ENCODE results near the gene FZD2.
"Not testable (repeated sequence)": the region's sequence is repeated elsewhere in the genome, so short reads cannot be mapped to it uniquely, and the experiment has no call there.

Gene FZD2

DNA sequence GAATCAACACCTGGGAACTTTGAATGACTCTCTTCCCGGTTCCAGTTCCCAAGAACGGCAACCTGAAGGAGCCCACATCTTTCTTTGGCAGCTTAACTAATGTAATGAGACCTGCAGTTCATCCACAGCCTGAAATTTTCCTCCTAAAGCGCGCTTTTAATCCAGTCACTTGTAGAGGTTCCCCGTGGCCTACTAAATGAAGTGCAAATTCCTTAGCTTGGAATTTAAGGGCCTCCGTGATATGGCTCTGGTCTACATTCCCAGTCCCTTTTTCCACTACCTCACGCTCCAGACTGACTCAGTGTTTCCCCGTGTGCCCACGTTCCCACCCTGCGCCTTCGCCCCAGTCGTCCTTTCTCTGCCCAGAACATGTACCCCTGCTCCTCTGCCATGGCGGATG is 27.2 kb downstream of the FZD2 start:
- Histone ChIP-seq H3K4me3 (ENCODE audit: low read depth, low read length) (no peak overlapping the region), H3K79me2 (no peaks in the 10 kb centered on the region), H2AFZ (no peak overlapping the region), H3K4me2 (ENCODE audit: low read length) (no peak overlapping the region), H3K36me3 (ENCODE audit: control insufficient read depth, insufficient read depth, low read length) (no peaks in the 10 kb centered on the region), H3K27me3 (ENCODE audit: control insufficient read depth, insufficient read depth, low read length) (no peaks in the 10 kb centered on the region), H3K4me1 (no peaks in the 10 kb centered on the region), H3K27ac (no peak overlapping the region), H3K9me3 (ENCODE audit: control insufficient read depth, low read length) (no peaks in the 10 kb centered on the region), H3K9ac (no peak overlapping the region)
- no peak for TF ChIP-seq CTCF (IDR thresholded peaks at IDR 0.05)

GRCh38 chr17:44585315-44585714 is 28.0 kb downstream of the FZD2 start:
- H3K79me2 ChIP-seq: no peaks in the 10 kb centered on the region
- no peak overlapping the region for H3K27ac ChIP-seq
- H3K27me3 ChIP-seq (ENCODE audit: control insufficient read depth, insufficient read depth, low read length): no peaks in the 10 kb centered on the region
- no peaks in the 10 kb centered on the region for H3K9me3 ChIP-seq (ENCODE audit: control insufficient read depth, low read length)
- no peak for TF ChIP-seq CTCF (IDR thresholded peaks at IDR 0.05)
- H2AFZ ChIP-seq: no peak overlapping the region
- H3K36me3 ChIP-seq (ENCODE audit: control insufficient read depth, insufficient read depth, low read length): no peaks in the 10 kb centered on the region
- H3K4me1 ChIP-seq: no peaks in the 10 kb centered on the region
- H3K9ac ChIP-seq: no peak overlapping the region
- H3K4me2 ChIP-seq (ENCODE audit: low read length): no peak overlapping the region
- H3K4me3 ChIP-seq (ENCODE audit: low read depth, low read length): no peak overlapping the region

- no peak for TF ChIP-seq CTCF (IDR thresholded peaks at IDR 0.05)
- Histone ChIP-seq H3K36me3 (ENCODE audit: control insufficient read depth, insufficient read depth, low read length) (no peaks in the 10 kb centered on the region), H3K79me2 (no peaks in the 10 kb centered on the region), H3K9me3 (ENCODE audit: control insufficient read depth, low read length) (no peaks in the 10 kb centered on the region), H3K4me1 (no peaks in the 10 kb centered on the region), H3K27me3 (ENCODE audit: control insufficient read depth, insufficient read depth, low read length) (no peaks in the 10 kb centered on the region), H3K4me3 (ENCODE audit: low read depth, low read length) (no peak overlapping the region), H2AFZ (peak overlapping the region; percentile 10), H3K27ac (no peak overlapping the region), H3K9ac (no peak overlapping the region), H3K4me2 (ENCODE audit: low read length) (no peak overlapping the region)
Measured at GRCh38 chr17:44587339-44587738, 30.1 kb downstream of the FZD2 start.

DNA sequence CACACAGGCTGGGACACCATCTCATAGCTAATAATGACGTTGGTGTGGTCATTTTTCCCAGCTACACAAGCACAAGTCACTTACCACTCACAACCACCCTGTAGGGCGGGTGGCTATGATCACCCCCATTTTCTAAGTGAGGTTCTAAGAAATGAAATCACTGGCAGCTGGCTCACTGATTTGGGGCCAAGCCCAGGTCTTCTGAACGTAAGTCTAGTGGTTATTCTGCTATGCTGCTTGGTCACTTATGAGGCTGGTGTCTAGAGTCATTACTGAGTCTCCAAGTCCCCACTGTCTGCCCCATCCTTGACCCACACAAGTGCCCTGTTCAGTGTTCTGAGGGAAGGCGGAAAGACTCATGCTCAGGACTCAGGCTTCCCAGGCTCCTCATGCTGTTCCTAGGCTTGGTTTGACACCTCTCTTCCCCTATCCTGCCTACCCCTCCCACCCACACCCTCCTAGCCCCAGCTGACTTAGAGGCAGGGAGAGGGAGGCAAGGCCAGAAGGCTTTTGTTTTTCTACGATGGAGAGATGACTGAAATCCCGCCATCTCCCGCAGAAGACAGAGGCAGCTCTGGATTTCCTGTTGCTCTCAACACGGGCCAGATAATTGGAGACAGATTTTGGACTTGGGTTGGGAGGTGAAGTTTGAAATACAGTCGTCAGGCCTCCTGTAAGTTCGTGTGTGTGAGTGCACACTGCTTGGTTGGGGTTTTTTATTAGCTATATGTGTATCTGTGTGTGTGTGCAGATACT is 32.2 kb downstream of the FZD2 start:
- Histone ChIP-seq H3K4me3 (ENCODE audit: low read depth, low read length) (no peak overlapping the region), H3K9ac (no peak overlapping the region), H3K27me3 (ENCODE audit: control insufficient read depth, insufficient read depth, low read length) (no peaks in the 10 kb centered on the region), H2AFZ (no peak overlapping the region), H3K36me3 (ENCODE audit: control insufficient read depth, insufficient read depth, low read length) (no peaks in the 10 kb centered on the region), H3K9me3 (ENCODE audit: control insufficient read depth, low read length) (no peaks in the 10 kb centered on the region), H3K79me2 (no peaks in the 10 kb centered on the region), H3K4me1 (no peaks in the 10 kb centered on the region), H3K4me2 (ENCODE audit: low read length) (no peak overlapping the region), H3K27ac (no peak overlapping the region)
- TF ChIP-seq CTCF (IDR thresholded peaks at IDR 0.05): no peak

GRCh38 chr17:44590072-44590462 is 32.8 kb downstream of the FZD2 start:
- not testable (repeated sequence) for H3K4me3 ChIP-seq (ENCODE audit: low read depth, low read length); H2AFZ ChIP-seq; H3K79me2 ChIP-seq; H3K36me3 ChIP-seq (ENCODE audit: control insufficient read depth, insufficient read depth, low read length); H3K9me3 ChIP-seq (ENCODE audit: control insufficient read depth, low read length); H3K27ac ChIP-seq; H3K4me1 ChIP-seq; H3K4me2 ChIP-seq (ENCODE audit: low read length); H3K9ac ChIP-seq; H3K27me3 ChIP-seq (ENCODE audit: control insufficient read depth, insufficient read depth, low read length)

DNA sequence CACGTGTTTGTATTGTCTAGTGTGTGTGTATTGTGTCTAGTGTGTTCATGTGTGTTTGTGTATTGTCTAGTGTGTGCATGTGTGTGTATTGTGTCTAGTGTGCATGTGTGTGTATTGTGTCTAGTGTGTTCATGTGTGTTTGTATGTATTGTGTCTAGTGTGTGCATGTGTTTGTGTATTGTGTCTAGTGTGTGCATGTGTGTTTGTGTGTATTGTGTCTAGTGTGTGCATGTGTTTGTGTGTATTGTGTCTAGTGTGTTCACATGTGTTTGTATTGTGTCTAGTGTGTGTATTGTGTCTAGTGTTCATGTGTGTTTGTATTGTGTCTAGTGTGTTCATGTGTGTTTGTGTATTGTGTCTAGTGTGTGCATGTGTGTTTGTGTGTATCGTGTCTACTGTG is 33.5 kb downstream of the FZD2 start:
- H2AFZ ChIP-seq; H3K4me3 ChIP-seq (ENCODE audit: low read depth, low read length); H3K36me3 ChIP-seq (ENCODE audit: control insufficient read depth, insufficient read depth, low read length); H3K4me2 ChIP-seq (ENCODE audit: low read length); H3K27ac ChIP-seq; H3K79me2 ChIP-seq; H3K9ac ChIP-seq; H3K4me1 ChIP-seq; H3K27me3 ChIP-seq (ENCODE audit: control insufficient read depth, insufficient read depth, low read length); H3K9me3 ChIP-seq (ENCODE audit: control insufficient read depth, low read length): not testable (repeated sequence)
